Dermis microvascular lymphatic vessel endothelial cell (primary cell): ENCODE results near the gene DNAH3. TPM values are rescaled to one million over a fixed set of nuclear protein-coding genes. Genes with fewer than 3 reads are reported as not detected.
"Not testable (repeated sequence)": the region's sequence is repeated elsewhere in the genome, so short reads cannot be mapped to it uniquely, and the experiment has no call there.

Experiments used
- DNase-seq, 2 donors: peaks; one replicate each; pipeline versions ENCODE4 v3.0.0 to v3.0.0-alpha.2; 2010; ENCODE audit warnings: low read depth in 2 of 2
- total RNA-seq: library from RNA; depleted of rRNA; stranded (reverse); fragments of >200 nt; gene quantifications from 2 replicates; pipeline ENCODE4 v1.2.1, GENCODE V29; 2014

Gene DNAH3
- under 0.01 TPM in 1 of 2 replicates, not detected in the other for total RNA-seq

- DNase-seq, result no peak
Measured at GRCh38 chr16:21150375-21151001, at the start of gene DNAH3. Gene DNAH3, minus strand, starts transcription at chr16:21150846. Its CDS starts 527 bp downstream, at chr16:21150319.

GRCh38 chr16:21199607-21200218, 49.1 kb upstream of the DNAH3 start:
- no peak for DNase-seq

GRCh38 chr16:21197621-21198020, 47.0 kb upstream of the DNAH3 start:
- no peak for DNase-seq

- no peak for DNase-seq
Measured at GRCh38 chr16:21197112-21197511, 46.5 kb upstream of the DNAH3 start.

GRCh38 chr16:21195330-21195729, 44.7 kb upstream of the DNAH3 start:
- DNase-seq, result not testable (repeated sequence)

- no peak for DNase-seq
Measured at GRCh38 chr16:21194771-21195301, 44.2 kb upstream of the DNAH3 start.

- DNase-seq, result no peak
Measured at GRCh38 chr16:21192991-21193390, 42.3 kb upstream of the DNAH3 start.

- DNase-seq, result no peak
Measured at GRCh38 chr16:21190599-21190998, 40.0 kb upstream of the DNAH3 start.

- DNase-seq, result no peak
Measured at GRCh38 chr16:21190013-21190412, 39.4 kb upstream of the DNAH3 start.

- DNase-seq, result no peak
Measured at GRCh38 chr16:21189311-21189710, 38.7 kb upstream of the DNAH3 start.

GRCh38 chr16:21186326-21186691, 35.7 kb upstream of the DNAH3 start:
- DNase-seq, result peak in 1 of 2 donors; percentile 5

GRCh38 chr16:21185659-21186325, 35.1 kb upstream of the DNAH3 start:
- DNase-seq, result no peak

GRCh38 chr16:21184834-21185233, 34.2 kb upstream of the DNAH3 start:
- DNase-seq, result peak in 1 of 2 donors; percentile 25

- no peak for DNase-seq
Measured at GRCh38 chr16:21183995-21184394, 33.3 kb upstream of the DNAH3 start.

GRCh38 chr16:21179983-21180365, 29.3 kb upstream of the DNAH3 start:
- no peak for DNase-seq

GRCh38 chr16:21179126-21179982, 28.7 kb upstream of the DNAH3 start:
- no peak for DNase-seq

- no peak for DNase-seq
Measured at GRCh38 chr16:21175397-21175796, 24.8 kb upstream of the DNAH3 start.

GRCh38 chr16:21172650-21173049, 22.0 kb upstream of the DNAH3 start:
- DNase-seq, result no peak

GRCh38 chr16:21170116-21170515, 19.5 kb upstream of the DNAH3 start:
- not testable (repeated sequence) for DNase-seq

- DNase-seq, result no peak
Measured at GRCh38 chr16:21169249-21169981, 18.8 kb upstream of the DNAH3 start.
